A549 treated with Hydrocortisone at 1 μM for 4 hours (cell line): ENCODE data around the gene TREX2. TPM values are rescaled to one million over a fixed set of nuclear protein-coding genes. Genes with fewer than 3 reads are reported as not detected.

Source experiments
- total RNA-seq: library from RNA; stranded (reverse); fragments of 200-300 nt; extraction: Qiagen RNA extraction; gene quantifications from 5 replicates; pipeline ENCODE4 v1.2.3, GENCODE V29; 2022

Gene TREX2, protein sequence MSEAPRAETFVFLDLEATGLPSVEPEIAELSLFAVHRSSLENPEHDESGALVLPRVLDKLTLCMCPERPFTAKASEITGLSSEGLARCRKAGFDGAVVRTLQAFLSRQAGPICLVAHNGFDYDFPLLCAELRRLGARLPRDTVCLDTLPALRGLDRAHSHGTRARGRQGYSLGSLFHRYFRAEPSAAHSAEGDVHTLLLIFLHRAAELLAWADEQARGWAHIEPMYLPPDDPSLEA
- total RNA-seq, result 1.2 to 1.8 TPM (median 1.5 TPM) in 5 replicates

GRCh38 chrX:153445856-153446635 is at the start of gene TREX2:
Gene TREX2, minus strand, starts transcription at chrX:153446056. Its CDS starts 626 bp downstream, at chrX:153445430.

DNA sequence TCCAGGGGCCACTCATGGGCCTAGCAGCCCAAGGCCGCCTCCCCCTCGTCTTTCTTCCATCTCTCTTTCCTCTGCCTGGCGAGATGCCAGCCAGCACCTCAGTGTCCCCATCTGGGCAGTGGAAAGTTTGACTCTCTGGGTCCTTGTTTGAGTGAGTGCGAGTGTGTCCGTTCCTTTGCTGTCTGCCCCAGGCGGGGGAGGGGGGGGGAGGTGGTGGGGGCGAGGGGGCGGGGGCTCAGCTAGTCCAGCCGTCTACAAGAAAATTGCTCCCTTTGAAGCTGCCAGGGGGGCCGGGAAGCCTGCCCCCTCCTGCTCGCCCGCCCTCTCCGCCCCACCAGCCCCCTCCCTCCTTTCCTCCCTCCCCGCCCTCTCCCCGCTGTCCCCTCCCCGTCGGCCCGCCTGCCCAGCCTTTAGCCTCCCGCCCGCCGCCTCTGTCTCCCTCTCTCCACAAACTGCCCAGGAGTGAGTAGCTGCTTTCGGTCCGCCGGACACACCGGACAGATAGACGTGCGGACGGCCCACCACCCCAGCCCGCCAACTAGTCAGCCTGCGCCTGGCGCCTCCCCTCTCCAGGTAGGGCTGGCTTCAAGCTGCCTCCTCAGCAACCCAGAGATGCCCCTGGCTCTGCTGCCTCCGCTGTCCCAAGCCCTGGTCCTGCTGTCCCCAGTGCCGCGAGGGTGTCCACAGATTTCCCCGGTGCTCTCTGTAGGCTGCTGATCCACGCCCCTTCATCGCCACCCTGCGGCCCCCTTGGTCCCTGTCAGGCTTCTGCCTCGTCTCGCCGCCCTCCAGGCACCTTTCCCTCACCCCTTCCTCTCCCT is 48.9 kb upstream of the TREX2 start, which contains the start of gene BGN:
Gene BGN, plus strand, starts transcription at position 440 of the 821 bp plus-strand sequence. CDS start 9,652 bp downstream, outside the sequence.

GRCh38 chrX:153470411-153471363 is 24.8 kb upstream of the TREX2 start, which contains the start of gene HAUS7:
Gene HAUS7, minus strand, starts transcription at chrX:153470576. Its CDS starts 19 bp downstream, at chrX:153470557.

GRCh38 chrX:153411255-153411987 is 34.4 kb downstream of the TREX2 start, which contains the start of gene ZFP92:
Gene ZFP92, plus strand, starts transcription at chrX:153411472. Its CDS starts 6,851 bp downstream, at chrX:153418323.

DNA sequence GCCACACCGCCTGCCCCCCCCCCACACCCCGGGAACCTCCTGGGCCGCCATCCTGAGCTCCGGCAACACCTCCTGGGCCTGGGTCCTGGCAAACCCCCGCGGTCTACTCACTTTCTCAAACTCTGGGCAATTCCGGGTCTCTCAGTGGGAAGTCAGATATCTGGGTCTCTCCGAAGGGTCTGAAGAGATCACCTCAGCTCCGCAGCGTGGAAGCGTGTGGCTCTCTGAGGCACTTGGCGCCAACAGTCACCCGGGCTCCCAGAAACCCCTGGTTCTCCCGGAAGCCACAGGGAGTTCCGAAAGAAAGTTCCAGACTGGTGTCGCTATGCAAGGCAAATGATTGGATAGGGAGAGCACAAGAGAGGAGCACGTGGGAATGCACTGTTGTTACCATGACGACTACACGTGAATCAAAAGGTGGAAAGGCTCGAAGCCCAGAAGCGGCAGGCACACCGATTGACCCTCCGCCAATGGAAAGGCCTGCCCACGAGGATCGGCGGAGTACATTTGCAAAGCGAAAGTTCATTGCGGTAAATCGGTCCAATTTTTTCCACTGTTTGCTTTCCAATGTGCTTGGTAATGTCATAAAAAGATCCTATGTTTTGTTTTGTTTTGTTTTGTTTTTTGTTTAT is 44.6 kb downstream of the TREX2 start, which contains the start of gene PNMA6E:
Gene PNMA6E, minus strand, starts transcription at position 218 of the 632 bp plus-strand sequence. CDS start 2,501 bp downstream, outside the sequence.

Other genes starting within 250 kb of the TREX2 start
- gene PNMA6F, start 124.3 kb downstream of the TREX2 start, total RNA-seq, result 0.02 TPM in 1 of 5 replicates, not detected in the others
- gene ZNF275, start 111.9 kb downstream of the TREX2 start, total RNA-seq, result 4.6 to 6.6 TPM (median 5.8 TPM) in 5 replicates
- gene PNMA6E, start 44.7 kb downstream of the TREX2 start, total RNA-seq, result 0.03 TPM in 1 of 5 replicates, not detected in the others
- 0.52 to 0.62 TPM (median 0.56 TPM) in 5 replicates for gene ZFP92, start 34.6 kb downstream of the TREX2 start, total RNA-seq
- gene HAUS7, start 24.5 kb upstream of the TREX2 start, total RNA-seq, result 51.1 to 62.7 TPM (median 55.5 TPM) in 5 replicates
- not detected in 5 replicates for gene BGN, start 48.9 kb upstream of the TREX2 start, total RNA-seq
- 0.05 to 0.31 TPM (median 0.12 TPM) in 5 replicates for gene ATP2B3, start 71.6 kb upstream of the TREX2 start, total RNA-seq
- 40.9 to 59.7 TPM (median 57.6 TPM) in 5 replicates for gene CCNQ, start 153.1 kb upstream of the TREX2 start, total RNA-seq
- gene DUSP9, start 201.1 kb upstream of the TREX2 start, total RNA-seq, result 1.0 to 1.6 TPM (median 1.5 TPM) in 5 replicates
- 0.13 to 0.44 TPM (median 0.26 TPM) in 3 of 5 replicates, not detected in the others for gene PNCK, start 227.8 kb upstream of the TREX2 start, total RNA-seq
- gene SLC6A8, start 241.9 kb upstream of the TREX2 start, total RNA-seq, result 10.0 to 14.5 TPM (median 12.6 TPM) in 5 replicates